HepG2 (cell line): ENCODE results near the gene CNTN4. TPM values are rescaled to one million over a fixed set of nuclear protein-coding genes. Genes with fewer than 3 reads are reported as not detected.

Source experiments
- ATAC-seq: fragments of 200-7000 bp; cut with Tn5 transposase; 3 replicates; pipeline ENCODE4 v1.9.1; 2020; ENCODE audit warnings: mild to moderate bottlenecking, moderate library complexity
- BruUV-seq: library from RNA; stranded (reverse); fragments of 400-500 nt; replicated peaks from 2 replicates; lab custom pipeline; 2021; lab: Mats Ljungman, UMichigan
- CTCF ChIA-PET: fragments of 300-600 bp; formaldehyde crosslinking; extraction: SDS; loops from one replicate; lab custom pipeline; 2021; ENCODE audit warnings: low total read pairs, inconsistent platforms, low intra/inter-chr PET ratio; lab: Yijun Ruan, JAX
- POLR2A ChIA-PET: fragments of 350-600 bp; sonication (Branson Sonifier 250); formaldehyde crosslinking; loops from one replicate; lab custom pipeline; 2020; ENCODE audit warnings: antibody characterized with exemption, inconsistent platforms; lab: Yijun Ruan, JAX
- DNase-seq: peaks from one replicate; pipeline ENCODE4 v3.0.0-alpha.2; 2015; ENCODE audit warnings: low spot score
- FAIRE-seq: peaks from 3 replicates; lab custom pipeline; 2011; peaks lifted over from hg19 to GRCh38; lab: Jason Lieb, UNC
- H2AFZ ChIP-seq: one replicate; pipeline ENCODE4 v1.6.1; 2011; ENCODE audit warnings: low read length, inconsistent platforms
- H3K27ac ChIP-seq: fragments of 300-600 bp; 3 replicates; pipeline ENCODE4 v1.8.0; 2011; ENCODE audit warnings: mixed run types, mild to moderate bottlenecking, mixed read lengths, low read length, inconsistent platforms; ENCODE audit not compliant: insufficient read depth; ENCODE audit errors: extremely low read length
- H3K27me3 ChIP-seq, 2 experiments: fragments of 200-600 bp in 1 of 2; 2 replicates in 1 of 2; 3 replicates in 1 of 2; pipeline versions ENCODE4 v1.6.0 to v1.8.0; 2011; ENCODE audit warnings: low read length in 2 of 2, mild to moderate bottlenecking in 2 of 2, moderate library complexity in 2 of 2, inconsistent platforms in 1 of 2; ENCODE audit not compliant: insufficient read depth in 2 of 2, control insufficient read depth in 1 of 2
- H3K36me3 ChIP-seq, 2 experiments: fragments of 200-600 bp in 1 of 2; replicated peaks in 1 of 2; 2 replicates in 1 of 2; 3 replicates in 1 of 2; pipeline versions ENCODE4 v1.5.1 to v1.8.0; 2011; ENCODE audit warnings: low read length in 2 of 2, inconsistent platforms in 1 of 2; ENCODE audit not compliant: insufficient read depth in 2 of 2, control insufficient read depth in 1 of 2
- H3K4me1 ChIP-seq: 2 replicates; pipeline ENCODE4 v1.5.1; 2012; ENCODE audit warnings: low read length, inconsistent platforms; ENCODE audit not compliant: insufficient read depth
- H3K4me2 ChIP-seq: 2 replicates; pipeline ENCODE4 v1.6.0; 2011; ENCODE audit warnings: low read depth, low read length, inconsistent platforms
- H3K4me3 ChIP-seq, 3 experiments: fragments of 200-600 bp in 1 of 3; sonication (generic), shearing (Covaris generic) in 1 of 3; replicated peaks in 1 of 3; 2 replicates each; pipeline ENCODE4 v1.5.1; 2011 to 2016; ENCODE audit warnings: low read length in 3 of 3, inconsistent platforms in 2 of 3, low read depth in 2 of 3, mild to moderate bottlenecking in 2 of 3, control low read depth in 1 of 3, mixed read lengths in 1 of 3; ENCODE audit not compliant: insufficient read depth in 1 of 3
- H3K79me2 ChIP-seq: one replicate; pipeline ENCODE4 v1.6.1; 2011; ENCODE audit warnings: low read length, inconsistent platforms; ENCODE audit not compliant: insufficient read depth
- H3K9ac ChIP-seq: 2 replicates; pipeline ENCODE4 v1.6.0; 2011; ENCODE audit warnings: mild to moderate bottlenecking, low read depth, low read length, inconsistent platforms; ENCODE audit not compliant: insufficient read depth
- H3K9me3 ChIP-seq: 2 replicates; pipeline ENCODE4 v1.5.1; 2012; ENCODE audit warnings: mild to moderate bottlenecking, low read length
- H4K20me1 ChIP-seq: 2 replicates; pipeline ENCODE4 v1.6.0; 2011; ENCODE audit warnings: inconsistent platforms, mild to moderate bottlenecking, low read length, moderate library complexity; ENCODE audit not compliant: insufficient read depth
- KMT2B ChIP-seq: IDR thresholded peaks from 2 replicates; pipeline ENCODE4 v1.6.1; 2016; ENCODE audit warnings: missing genetic modification reagents, missing compliant biosample characterization
- MAFF ChIP-seq: IDR thresholded peaks from 2 replicates; pipeline ENCODE4 v1.6.1; 2011; ENCODE audit warnings: low read depth, low read length, improper control_type of control experiment
- MXD1 ChIP-seq: sonication (generic); formaldehyde crosslinking; IDR thresholded peaks from 2 replicates; pipeline ENCODE4 v1.4.0; 2020; ENCODE audit warnings: mild to moderate bottlenecking, missing genetic modification reagents
- THYN1 ChIP-seq: sonication (generic); formaldehyde crosslinking; IDR thresholded peaks from 2 replicates; pipeline ENCODE4 v1.8.1; 2023; ENCODE audit warnings: low read depth, mild to moderate bottlenecking, moderate library complexity, missing genetic modification reagents, borderline replicate concordance
- WIZ ChIP-seq: sonication (generic); formaldehyde crosslinking; IDR thresholded peaks from 2 replicates; pipeline ENCODE4 v1.5.1; 2020; ENCODE audit warnings: mild to moderate bottlenecking, missing genetic modification reagents
- ZNF501 ChIP-seq: sonication (generic); formaldehyde crosslinking; IDR thresholded peaks from 2 replicates; pipeline ENCODE4 v1.5.1; 2020; ENCODE audit warnings: mild to moderate bottlenecking, moderate library complexity, missing genetic modification reagents
- ZSCAN9 ChIP-seq: IDR thresholded peaks from 2 replicates; pipeline ENCODE4 v1.6.1; 2016; ENCODE audit warnings: borderline replicate concordance
- WGBS: methylation state at CpG from one replicate; pipeline ENCODE4 v1.1.6; 2017; ENCODE audit warnings: low lambda C conversion rate; 5-methylcytosine and 5-hydroxymethylcytosine counted together
- in situ Hi-C: cut with HindIII; loops from 2 replicates; pipeline ENCODE4 v1.10.0; 2017; ENCODE audit warnings: low pct_unique_long_range_greater_than_20kb; ENCODE audit not compliant: extremely low pct_ligation_motif_present
- intact Hi-C: fragments of 100-400 bp; cut with micrococcal nuclease; formaldehyde crosslinking; loops from one replicate; pipeline ENCODE4 v1.10.0; 2022; ENCODE audit not compliant: unreplicated experiment
- polyA plus RNA-seq, 8 experiments: library from polyadenylated mRNA; depleted of rRNA in 3 of 8; stranded (reverse) in 7 of 8; unstranded in 1 of 8; fragments of >200 nt; fragmentation: Illumina TruSeq in 4 of 8; extraction: Trizol in 4 of 8; gene quantifications; 2 replicates each; pipeline versions ENCODE4 v1.2.1 to v1.2.3, GENCODE V29; 2011 to 2016; ENCODE audit warnings: low read depth in 4 of 8, missing spikeins in 1 of 8, mixed read lengths in 1 of 8; ENCODE audit not compliant: insufficient read depth in 1 of 8
- total RNA-seq, 5 experiments: library from RNA; depleted of rRNA; stranded (reverse); fragments of >200 nt; fragmentation: Illumina TruSeq; extraction: Trizol; gene quantifications; 2 replicates each; pipeline ENCODE4 v1.2.3, GENCODE V29; 2016; ENCODE audit warnings: low read depth in 1 of 5
- TF ChIP-seq, protein P1 (sequence below): sonication (generic); formaldehyde crosslinking; IDR thresholded peaks from 2 replicates; pipeline ENCODE4 v1.5.0; 2020; ENCODE audit warnings: missing genetic modification reagents, mild to moderate bottlenecking, borderline replicate concordance

Gene CNTN4
- total and polyA plus RNA-seq, 2 of the 13 experiments (the other 11 are each of a cell fraction or from before 2014, with no cell fraction given) = 0.01 to 0.13 TPM

- TF ChIP-seq, protein P1, sequence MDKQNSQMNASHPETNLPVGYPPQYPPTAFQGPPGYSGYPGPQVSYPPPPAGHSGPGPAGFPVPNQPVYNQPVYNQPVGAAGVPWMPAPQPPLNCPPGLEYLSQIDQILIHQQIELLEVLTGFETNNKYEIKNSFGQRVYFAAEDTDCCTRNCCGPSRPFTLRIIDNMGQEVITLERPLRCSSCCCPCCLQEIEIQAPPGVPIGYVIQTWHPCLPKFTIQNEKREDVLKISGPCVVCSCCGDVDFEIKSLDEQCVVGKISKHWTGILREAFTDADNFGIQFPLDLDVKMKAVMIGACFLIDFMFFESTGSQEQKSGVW = no peak
- TF ChIP-seq THYN1 = no peak
- TF ChIP-seq WIZ (CRISPR knock-in tag) = no peak
- TF ChIP-seq MAFF = no peak
- TF ChIP-seq KMT2B = no peak
- TF ChIP-seq, all 625 proteins: peak for 0
Observed at GRCh38 chr3:2377281-2377680, 278.6 kb downstream of the CNTN4 start (continued).

- FAIRE-seq = no peak
- Histone ChIP-seq H3K4me3 (no peak overlapping the region), H3K9me3 (0 out of 2 replicates have a peak, but pooled peaks cover 2% of the 10 kb centered on the region), H3K4me1 (no peaks in the 10 kb centered on the region), H3K79me2 (no peaks in the 10 kb centered on the region), H2AFZ (no peak overlapping the region), H4K20me1 (no peaks in the 10 kb centered on the region), H3K36me3 (no peaks in the 10 kb centered on the region), H3K4me2 (no peak overlapping the region), H3K27me3 (no peaks in the 10 kb centered on the region), H3K9ac (no peak overlapping the region), H3K27ac (no peak overlapping the region)
- in situ Hi-C loops = no loop called here
- 2% methylated on average over 2 of the region's 2 CpGs for WGBS
- no peak for DNase-seq
- ATAC-seq = no peak
- POLR2A ChIA-PET = no interaction called here
- TF ChIP-seq ZSCAN9 (CRISPR knock-in tag) = no peak
- no peak for TF ChIP-seq ZNF501 (CRISPR knock-in tag)
- no peak for TF ChIP-seq MXD1 (CRISPR knock-in tag)
- BruUV-seq = no TSS peak
- CTCF ChIA-PET = no interaction called here
- intact Hi-C loops = no loop called here
Observed at GRCh38 chr3:2390926-2391532, 292.4 kb downstream of the CNTN4 start.
